ENCODE measurements around the gene SYNGR1. TPM values are rescaled to one million over a fixed set of nuclear protein-coding genes. Genes with fewer than 3 reads are reported as not detected.

SYNGR1 gene
- total RNA-seq, 1 donor from 2014 or later: not detected

GRCh38 chr22:39360242-39360641, 10.5 kb downstream of the SYNGR1 start:
- no peak overlapping the region for H3K27ac Mint-ChIP-seq
- no peaks in the 10 kb centered on the region for H3K4me1 Mint-ChIP-seq (ENCODE audit: low read depth)
- intact Hi-C loops (cut with micrococcal nuclease): no loop called here
- DNase-seq (ENCODE audit: low spot score): no peak
- no peak overlapping the region for H3K4me3 Mint-ChIP-seq
- H3K27me3 Mint-ChIP-seq (ENCODE audit: insufficient read depth): peaks cover 8% of the 10 kb centered on the region
- H3K9me3 Mint-ChIP-seq: no peaks in the 10 kb centered on the region
- H3K36me3 Mint-ChIP-seq (ENCODE audit: low read depth): no peaks in the 10 kb centered on the region

GRCh38 chr22:39360674-39361413, 11.1 kb downstream of the SYNGR1 start:
- H3K27me3 Mint-ChIP-seq (ENCODE audit: insufficient read depth): peaks cover 8% of the 10 kb centered on the region
- no peak for DNase-seq (ENCODE audit: low spot score)
- no peaks in the 10 kb centered on the region for H3K36me3 Mint-ChIP-seq (ENCODE audit: low read depth)
- no peak overlapping the region for H3K4me3 Mint-ChIP-seq
- no peak overlapping the region for H3K27ac Mint-ChIP-seq
- intact Hi-C loops (cut with micrococcal nuclease): no loop called here
- H3K4me1 Mint-ChIP-seq (ENCODE audit: low read depth): no peaks in the 10 kb centered on the region
- no peaks in the 10 kb centered on the region for H3K9me3 Mint-ChIP-seq

- H3K27me3 Mint-ChIP-seq (ENCODE audit: insufficient read depth): peaks cover 8% of the 10 kb centered on the region
- H3K4me3 Mint-ChIP-seq: no peak overlapping the region
- no peaks in the 10 kb centered on the region for H3K9me3 Mint-ChIP-seq
- H3K4me1 Mint-ChIP-seq (ENCODE audit: low read depth): no peaks in the 10 kb centered on the region
- intact Hi-C loops (cut with micrococcal nuclease): no loop called here
- no peak for DNase-seq (ENCODE audit: low spot score)
- no peaks in the 10 kb centered on the region for H3K36me3 Mint-ChIP-seq (ENCODE audit: low read depth)
- H3K27ac Mint-ChIP-seq: no peak overlapping the region
Observed at GRCh38 chr22:39361496-39361895, 11.7 kb downstream of the SYNGR1 start.

- no peak overlapping the region for H3K4me3 Mint-ChIP-seq
- H3K36me3 Mint-ChIP-seq (ENCODE audit: low read depth): no peaks in the 10 kb centered on the region
- H3K9me3 Mint-ChIP-seq: no peaks in the 10 kb centered on the region
- no peaks in the 10 kb centered on the region for H3K4me1 Mint-ChIP-seq (ENCODE audit: low read depth)
- H3K27ac Mint-ChIP-seq: no peak overlapping the region
- peaks cover 6% of the 10 kb centered on the region for H3K27me3 Mint-ChIP-seq (ENCODE audit: insufficient read depth)
- intact Hi-C loops (cut with micrococcal nuclease): no loop called here
- no peak for DNase-seq (ENCODE audit: low spot score)
Observed at GRCh38 chr22:39362271-39362670, 12.5 kb downstream of the SYNGR1 start.

GRCh38 chr22:39362932-39363331, 13.1 kb downstream of the SYNGR1 start:
- intact Hi-C loops (cut with micrococcal nuclease): no loop called here
- Mint-ChIP-seq H3K4me1 (ENCODE audit: low read depth) (no peaks in the 10 kb centered on the region), H3K4me3 (no peak overlapping the region), H3K9me3 (no peaks in the 10 kb centered on the region), H3K27ac (no peak overlapping the region), H3K36me3 (ENCODE audit: low read depth) (no peaks in the 10 kb centered on the region), H3K27me3 (ENCODE audit: insufficient read depth) (peaks cover 8% of the 10 kb centered on the region)
- DNase-seq (ENCODE audit: low spot score): no peak

GRCh38 chr22:39363751-39364515, 14.1 kb downstream of the SYNGR1 start:
- no peak overlapping the region for H3K4me3 Mint-ChIP-seq
- H3K4me1 Mint-ChIP-seq (ENCODE audit: low read depth): no peaks in the 10 kb centered on the region
- DNase-seq (ENCODE audit: low spot score): no peak
- peaks cover 8% of the 10 kb centered on the region for H3K27me3 Mint-ChIP-seq (ENCODE audit: insufficient read depth)
- H3K27ac Mint-ChIP-seq: no peak overlapping the region
- H3K36me3 Mint-ChIP-seq (ENCODE audit: low read depth): no peaks in the 10 kb centered on the region
- H3K9me3 Mint-ChIP-seq: no peaks in the 10 kb centered on the region
- intact Hi-C loops (cut with micrococcal nuclease): no loop called here

GRCh38 chr22:39364714-39365491, 15.1 kb downstream of the SYNGR1 start:
- DNase-seq (ENCODE audit: low spot score): no peak
- Mint-ChIP-seq H3K27ac (no peak overlapping the region), H3K36me3 (ENCODE audit: low read depth) (no peaks in the 10 kb centered on the region), H3K4me3 (no peak overlapping the region), H3K9me3 (no peaks in the 10 kb centered on the region), H3K4me1 (ENCODE audit: low read depth) (no peaks in the 10 kb centered on the region), H3K27me3 (ENCODE audit: insufficient read depth) (peaks cover 8% of the 10 kb centered on the region)
- intact Hi-C loops (cut with micrococcal nuclease): no loop called here

- no peaks in the 10 kb centered on the region for H3K36me3 Mint-ChIP-seq (ENCODE audit: low read depth)
- no peak for DNase-seq (ENCODE audit: low spot score)
- H3K27ac Mint-ChIP-seq: no peak overlapping the region
- peaks cover 8% of the 10 kb centered on the region for H3K27me3 Mint-ChIP-seq (ENCODE audit: insufficient read depth)
- H3K4me3 Mint-ChIP-seq: no peak overlapping the region
- H3K4me1 Mint-ChIP-seq (ENCODE audit: low read depth): no peaks in the 10 kb centered on the region
- no peaks in the 10 kb centered on the region for H3K9me3 Mint-ChIP-seq
- intact Hi-C loops (cut with micrococcal nuclease): no loop called here
Observed at GRCh38 chr22:39365492-39365780, 15.6 kb downstream of the SYNGR1 start.

- no peak overlapping the region for H3K27ac Mint-ChIP-seq
- no peaks in the 10 kb centered on the region for H3K9me3 Mint-ChIP-seq
- intact Hi-C loops (cut with micrococcal nuclease): no loop called here
- no peaks in the 10 kb centered on the region for H3K36me3 Mint-ChIP-seq (ENCODE audit: low read depth)
- H3K4me3 Mint-ChIP-seq: no peak overlapping the region
- no peak for DNase-seq (ENCODE audit: low spot score)
- no peaks in the 10 kb centered on the region for H3K4me1 Mint-ChIP-seq (ENCODE audit: low read depth)
- peaks cover 8% of the 10 kb centered on the region for H3K27me3 Mint-ChIP-seq (ENCODE audit: insufficient read depth)
Observed at GRCh38 chr22:39367035-39367434, 17.2 kb downstream of the SYNGR1 start.

GRCh38 chr22:39368461-39368911, 18.7 kb downstream of the SYNGR1 start:
- H3K9me3 Mint-ChIP-seq: no peaks in the 10 kb centered on the region
- H3K4me3 Mint-ChIP-seq: no peak overlapping the region
- no peaks in the 10 kb centered on the region for H3K4me1 Mint-ChIP-seq (ENCODE audit: low read depth)
- peaks cover 3% of the 10 kb centered on the region for H3K27me3 Mint-ChIP-seq (ENCODE audit: insufficient read depth)
- intact Hi-C loops (cut with micrococcal nuclease): no loop called here
- no peak for DNase-seq (ENCODE audit: low spot score)
- no peak overlapping the region for H3K27ac Mint-ChIP-seq
- no peaks in the 10 kb centered on the region for H3K36me3 Mint-ChIP-seq (ENCODE audit: low read depth)

GRCh38 chr22:39369186-39369585, 19.4 kb downstream of the SYNGR1 start:
- Mint-ChIP-seq H3K4me3 (no peak overlapping the region), H3K36me3 (ENCODE audit: low read depth) (no peaks in the 10 kb centered on the region), H3K9me3 (no peaks in the 10 kb centered on the region), H3K27me3 (ENCODE audit: insufficient read depth) (peaks cover 3% of the 10 kb centered on the region), H3K27ac (no peak overlapping the region), H3K4me1 (ENCODE audit: low read depth) (no peaks in the 10 kb centered on the region)
- intact Hi-C loops (cut with micrococcal nuclease): no loop called here
- no peak for DNase-seq (ENCODE audit: low spot score)

GRCh38 chr22:39369586-39369985, 19.8 kb downstream of the SYNGR1 start:
- H3K27ac Mint-ChIP-seq: no peak overlapping the region
- no peaks in the 10 kb centered on the region for H3K9me3 Mint-ChIP-seq
- no peaks in the 10 kb centered on the region for H3K4me1 Mint-ChIP-seq (ENCODE audit: low read depth)
- H3K36me3 Mint-ChIP-seq (ENCODE audit: low read depth): no peaks in the 10 kb centered on the region
- H3K4me3 Mint-ChIP-seq: no peak overlapping the region
- no peak for DNase-seq (ENCODE audit: low spot score)
- intact Hi-C loops (cut with micrococcal nuclease): no loop called here
- peaks cover 2% of the 10 kb centered on the region for H3K27me3 Mint-ChIP-seq (ENCODE audit: insufficient read depth)

GRCh38 chr22:39371732-39372131, 21.9 kb downstream of the SYNGR1 start:
- no peaks in the 10 kb centered on the region for H3K36me3 Mint-ChIP-seq (ENCODE audit: low read depth)
- H3K27me3 Mint-ChIP-seq (ENCODE audit: insufficient read depth): peaks cover 2% of the 10 kb centered on the region
- no peaks in the 10 kb centered on the region for H3K4me1 Mint-ChIP-seq (ENCODE audit: low read depth)
- H3K4me3 Mint-ChIP-seq: no peak overlapping the region
- no peak overlapping the region for H3K27ac Mint-ChIP-seq
- no peaks in the 10 kb centered on the region for H3K9me3 Mint-ChIP-seq
- intact Hi-C loops (cut with micrococcal nuclease): no loop called here
- DNase-seq (ENCODE audit: low spot score): no peak

All from activated T-helper 1 cell treated with anti-CD3 and anti-CD28 coated beads, Interleukin-12 subunit alpha, Interleukin-12 subunit beta, Interleukin-2, Interleukin-4 antibody, amounts not matched to agents 30 ng/mL and 10 ng/mL and 1 ng/mL, durations not matched to agents 14 hours and 24 hours and 36 hours (primary cell).